HUES48 (cell line): ENCODE measurements around the gene CTTNBP2.

Experiments used
- H3K27ac ChIP-seq: one replicate; pipeline ENCODE4 v1.7.0; 2013; ENCODE audit warnings: low read depth, low read length, inconsistent platforms
- H3K27me3 ChIP-seq: 2 replicates; pipeline ENCODE4 v1.6.1; 2013; ENCODE audit warnings: mild to moderate bottlenecking, low read length; ENCODE audit not compliant: control insufficient read depth, insufficient read depth
- H3K36me3 ChIP-seq: 2 replicates; pipeline ENCODE4 v1.6.1; 2013; ENCODE audit warnings: low read length; ENCODE audit not compliant: control insufficient read depth, insufficient read depth
- H3K4me1 ChIP-seq: 2 replicates; pipeline ENCODE4 v1.6.1; 2013; ENCODE audit warnings: mild to moderate bottlenecking, low read length; ENCODE audit not compliant: control insufficient read depth, insufficient read depth
- H3K4me3 ChIP-seq: 2 replicates; pipeline ENCODE4 v1.5.1; 2013; ENCODE audit warnings: mild to moderate bottlenecking, low read depth, low read length
- H3K9ac ChIP-seq: 2 replicates; pipeline ENCODE4 v1.6.1; 2013; ENCODE audit warnings: mild to moderate bottlenecking, low read depth, low read length, moderate library complexity
- H3K9me3 ChIP-seq: 2 replicates; pipeline ENCODE4 v1.6.1; 2013; ENCODE audit warnings: low read length; ENCODE audit not compliant: control insufficient read depth, insufficient read depth

The CTTNBP2 gene

DNA sequence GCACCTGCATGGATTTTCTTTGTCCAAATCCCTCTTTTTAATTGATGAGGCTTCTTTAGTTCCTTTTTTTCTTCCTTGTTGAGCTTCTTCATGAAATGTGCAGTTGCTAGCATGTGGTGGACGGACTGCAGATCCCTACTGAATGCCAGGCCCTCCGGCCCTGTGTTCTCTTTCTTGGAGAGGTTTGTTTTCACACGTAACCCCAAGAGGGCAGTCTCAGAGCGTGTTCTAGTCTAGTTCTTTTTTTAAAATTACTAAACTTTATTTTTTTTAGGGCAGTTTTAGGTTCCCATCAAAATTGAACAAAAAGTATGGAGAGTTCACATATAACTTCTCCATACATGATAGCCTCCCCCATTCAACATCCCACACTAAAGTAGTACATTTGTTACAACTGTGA, 203.4 kb downstream of the CTTNBP2 start:
- no peak overlapping the region for H3K4me3 ChIP-seq
- peaks cover 48% of the 10 kb centered on the region for H3K4me1 ChIP-seq
- no peaks in the 10 kb centered on the region for H3K27me3 ChIP-seq
- H3K9ac ChIP-seq, result no peak overlapping the region
- H3K27ac ChIP-seq, result no peak overlapping the region
- H3K36me3 ChIP-seq, result no peaks in the 10 kb centered on the region
- no peaks in the 10 kb centered on the region for H3K9me3 ChIP-seq

DNA sequence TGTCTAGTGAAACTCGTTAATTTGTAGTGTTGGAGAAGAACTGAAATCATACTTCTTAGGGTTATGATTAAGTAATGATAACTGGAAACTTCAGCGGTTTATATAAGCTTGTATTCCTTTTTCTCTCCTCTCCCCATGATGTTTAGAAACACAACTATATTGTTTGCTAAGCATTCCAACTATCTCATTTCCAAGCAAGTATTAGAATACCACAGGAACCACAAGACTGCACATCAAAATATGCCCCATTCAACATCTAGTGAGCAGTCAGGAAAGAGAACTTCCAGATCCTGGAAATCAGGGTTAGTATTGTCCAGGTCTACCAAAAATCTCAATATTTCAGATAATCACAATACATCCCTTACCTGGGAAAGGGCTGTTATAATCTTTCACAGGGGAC, 205.8 kb downstream of the CTTNBP2 start:
- Histone ChIP-seq H3K9ac (no peak overlapping the region), H3K9me3 (no peaks in the 10 kb centered on the region), H3K4me1 (peaks cover 24% of the 10 kb centered on the region), H3K27ac (no peak overlapping the region), H3K36me3 (no peaks in the 10 kb centered on the region), H3K4me3 (no peak overlapping the region), H3K27me3 (no peaks in the 10 kb centered on the region)

DNA sequence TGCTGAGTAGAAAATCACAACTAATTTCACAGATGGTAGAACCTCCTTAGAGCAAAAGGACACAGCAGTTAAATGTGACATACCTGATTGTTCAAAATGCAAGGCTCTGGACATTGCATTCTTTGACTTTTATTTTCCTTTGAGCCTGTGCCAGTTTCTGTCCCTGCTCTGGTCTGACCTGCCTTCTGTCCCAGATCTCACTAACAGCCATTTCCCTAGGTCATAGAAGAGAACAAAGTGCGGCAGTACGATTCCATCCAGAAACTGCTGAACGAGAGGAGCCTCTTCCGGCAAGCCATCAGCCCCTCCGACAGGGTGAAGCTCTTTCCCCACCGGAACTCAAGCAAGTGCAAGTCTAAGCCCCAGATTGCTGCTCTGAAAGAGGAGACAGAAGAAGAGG, 206.6 kb downstream of the CTTNBP2 start:
- H3K9ac ChIP-seq, result no peak overlapping the region
- H3K4me3 ChIP-seq, result no peak overlapping the region
- H3K27ac ChIP-seq, result no peak overlapping the region
- H3K9me3 ChIP-seq, result no peaks in the 10 kb centered on the region
- peaks cover 17% of the 10 kb centered on the region for H3K4me1 ChIP-seq
- no peaks in the 10 kb centered on the region for H3K27me3 ChIP-seq
- H3K36me3 ChIP-seq, result no peaks in the 10 kb centered on the region

DNA sequence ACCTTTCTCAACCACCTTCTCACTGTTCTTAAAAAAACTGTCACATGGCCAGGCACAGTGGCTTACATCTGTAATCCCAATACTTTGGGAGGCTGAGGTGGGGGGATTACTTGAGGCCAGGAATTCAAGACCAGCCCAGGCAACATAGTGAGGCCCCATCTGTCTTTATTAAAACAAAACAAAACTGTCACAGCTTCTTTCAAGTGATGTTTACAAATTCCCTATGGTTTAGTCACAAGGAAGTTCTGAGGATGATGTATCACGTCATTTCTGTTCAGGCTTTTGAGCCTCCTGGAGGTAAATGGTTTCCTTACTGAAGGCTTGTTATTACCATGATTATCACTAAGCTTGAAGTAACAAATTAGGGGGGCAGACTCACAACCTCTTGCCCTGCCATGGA, 207.2 kb downstream of the CTTNBP2 start:
- H3K36me3 ChIP-seq, result no peaks in the 10 kb centered on the region
- H3K4me1 ChIP-seq, result peaks cover 10% of the 10 kb centered on the region
- no peaks in the 10 kb centered on the region for H3K27me3 ChIP-seq
- no peak overlapping the region for H3K9ac ChIP-seq
- H3K4me3 ChIP-seq, result no peak overlapping the region
- H3K9me3 ChIP-seq, result no peaks in the 10 kb centered on the region
- H3K27ac ChIP-seq, result no peak overlapping the region

GRCh38 chr7:117665368-117665767, 207.9 kb downstream of the CTTNBP2 start:
- H3K9me3 ChIP-seq, result no peaks in the 10 kb centered on the region
- H3K9ac ChIP-seq, result no peak overlapping the region
- H3K36me3 ChIP-seq, result no peaks in the 10 kb centered on the region
- H3K27me3 ChIP-seq, result no peaks in the 10 kb centered on the region
- 0 out of 2 replicates have a peak, but pooled peaks cover 5% of the 10 kb centered on the region for H3K4me1 ChIP-seq
- no peak overlapping the region for H3K4me3 ChIP-seq
- H3K27ac ChIP-seq, result no peak overlapping the region

DNA sequence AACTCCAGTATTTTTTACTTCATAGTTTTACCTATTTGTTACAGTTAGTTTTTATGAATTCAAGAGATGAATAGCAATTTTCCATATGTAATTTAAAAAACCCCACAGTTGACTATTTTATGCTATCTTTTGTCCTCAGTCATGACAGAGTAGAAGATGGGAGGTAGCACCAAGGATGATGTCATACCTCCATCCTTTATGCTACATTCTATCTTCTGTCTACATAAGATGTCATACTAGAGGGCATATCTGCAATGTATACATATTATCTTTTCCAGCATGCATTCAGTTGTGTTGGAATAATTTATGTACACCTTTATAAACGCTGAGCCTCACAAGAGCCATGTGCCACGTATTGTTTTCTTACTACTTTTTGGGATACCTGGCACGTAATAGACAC, 209.2 kb downstream of the CTTNBP2 start:
- Histone ChIP-seq H3K9ac (no peak overlapping the region), H3K27ac (no peak overlapping the region), H3K36me3 (no peaks in the 10 kb centered on the region), H3K27me3 (no peaks in the 10 kb centered on the region), H3K4me1 (no peaks in the 10 kb centered on the region), H3K9me3 (no peaks in the 10 kb centered on the region), H3K4me3 (no peak overlapping the region)

GRCh38 chr7:117661328-117661727, 211.9 kb downstream of the CTTNBP2 start:
- Histone ChIP-seq H3K27me3 (no peaks in the 10 kb centered on the region), H3K9me3 (no peaks in the 10 kb centered on the region), H3K27ac (no peak overlapping the region), H3K36me3 (no peaks in the 10 kb centered on the region), H3K4me1 (no peaks in the 10 kb centered on the region), H3K9ac (no peak overlapping the region), H3K4me3 (no peak overlapping the region)
